HepG2 (cell line): ENCODE measurements around the gene RHBDD2. TPM values are rescaled to one million over a fixed set of nuclear protein-coding genes. Genes with fewer than 3 reads are reported as not detected.

Source experiments
- ATAC-seq: fragments of 200-7000 bp; cut with Tn5 transposase; 3 replicates; pipeline ENCODE4 v1.9.1; 2020; ENCODE audit warnings: mild to moderate bottlenecking, moderate library complexity
- BruUV-seq: library from RNA; stranded (reverse); fragments of 400-500 nt; replicated peaks from 2 replicates; lab custom pipeline; 2021; lab: Mats Ljungman, UMichigan
- CTCF ChIA-PET: fragments of 300-600 bp; formaldehyde crosslinking; extraction: SDS; loops from one replicate; lab custom pipeline; 2021; ENCODE audit warnings: low total read pairs, inconsistent platforms, low intra/inter-chr PET ratio; lab: Yijun Ruan, JAX
- POLR2A ChIA-PET: fragments of 350-600 bp; sonication (Branson Sonifier 250); formaldehyde crosslinking; loops from one replicate; lab custom pipeline; 2020; ENCODE audit warnings: antibody characterized with exemption, inconsistent platforms; lab: Yijun Ruan, JAX
- DNase-seq: peaks from one replicate; pipeline ENCODE4 v3.0.0-alpha.2; 2015; ENCODE audit warnings: low spot score
- FAIRE-seq: peaks from 3 replicates; lab custom pipeline; 2011; peaks lifted over from hg19 to GRCh38; lab: Jason Lieb, UNC
- H2AFZ ChIP-seq: one replicate; pipeline ENCODE4 v1.6.1; 2011; ENCODE audit warnings: low read length, inconsistent platforms
- H3K27ac ChIP-seq: fragments of 300-600 bp; 3 replicates; pipeline ENCODE4 v1.8.0; 2011; ENCODE audit warnings: mixed run types, mild to moderate bottlenecking, mixed read lengths, low read length, inconsistent platforms; ENCODE audit not compliant: insufficient read depth; ENCODE audit errors: extremely low read length
- H3K27me3 ChIP-seq, 2 experiments: fragments of 200-600 bp in 1 of 2; 2 replicates in 1 of 2; 3 replicates in 1 of 2; pipeline versions ENCODE4 v1.6.0 to v1.8.0; 2011; ENCODE audit warnings: low read length in 2 of 2, mild to moderate bottlenecking in 2 of 2, moderate library complexity in 2 of 2, inconsistent platforms in 1 of 2; ENCODE audit not compliant: insufficient read depth in 2 of 2, control insufficient read depth in 1 of 2
- H3K36me3 ChIP-seq, 2 experiments: fragments of 200-600 bp in 1 of 2; replicated peaks in 1 of 2; 2 replicates in 1 of 2; 3 replicates in 1 of 2; pipeline versions ENCODE4 v1.5.1 to v1.8.0; 2011; ENCODE audit warnings: low read length in 2 of 2, inconsistent platforms in 1 of 2; ENCODE audit not compliant: insufficient read depth in 2 of 2, control insufficient read depth in 1 of 2
- H3K4me1 ChIP-seq: 2 replicates; pipeline ENCODE4 v1.5.1; 2012; ENCODE audit warnings: low read length, inconsistent platforms; ENCODE audit not compliant: insufficient read depth
- H3K4me2 ChIP-seq: 2 replicates; pipeline ENCODE4 v1.6.0; 2011; ENCODE audit warnings: low read depth, low read length, inconsistent platforms
- H3K4me3 ChIP-seq, 3 experiments: fragments of 200-600 bp in 1 of 3; sonication (generic), shearing (Covaris generic) in 1 of 3; replicated peaks in 1 of 3; 2 replicates each; pipeline ENCODE4 v1.5.1; 2011 to 2016; ENCODE audit warnings: low read length in 3 of 3, inconsistent platforms in 2 of 3, low read depth in 2 of 3, mild to moderate bottlenecking in 2 of 3, control low read depth in 1 of 3, mixed read lengths in 1 of 3; ENCODE audit not compliant: insufficient read depth in 1 of 3
- H3K79me2 ChIP-seq: one replicate; pipeline ENCODE4 v1.6.1; 2011; ENCODE audit warnings: low read length, inconsistent platforms; ENCODE audit not compliant: insufficient read depth
- H3K9ac ChIP-seq: 2 replicates; pipeline ENCODE4 v1.6.0; 2011; ENCODE audit warnings: mild to moderate bottlenecking, low read depth, low read length, inconsistent platforms; ENCODE audit not compliant: insufficient read depth
- H3K9me3 ChIP-seq: 2 replicates; pipeline ENCODE4 v1.5.1; 2012; ENCODE audit warnings: mild to moderate bottlenecking, low read length
- H4K20me1 ChIP-seq: 2 replicates; pipeline ENCODE4 v1.6.0; 2011; ENCODE audit warnings: inconsistent platforms, mild to moderate bottlenecking, low read length, moderate library complexity; ENCODE audit not compliant: insufficient read depth
- ETV5 ChIP-seq: IDR thresholded peaks from 2 replicates; pipeline ENCODE4 v1.6.1; 2018; ENCODE audit warnings: missing biosample characterization, missing genetic modification reagents, inconsistent platforms, borderline replicate concordance
- NAIF1 ChIP-seq: sonication (generic); formaldehyde crosslinking; IDR thresholded peaks from 2 replicates; pipeline ENCODE4 v1.5.0; 2020; ENCODE audit warnings: mild to moderate bottlenecking, missing genetic modification reagents, borderline replicate concordance
- SCMH1 ChIP-seq: sonication (generic); formaldehyde crosslinking; IDR thresholded peaks from 2 replicates; pipeline ENCODE4 v1.9.0; 2021; ENCODE audit warnings: missing genetic modification reagents, mild to moderate bottlenecking, borderline replicate concordance
- SOX6 ChIP-seq, 2 experiments: fragments of 450-650 bp in 1 of 2; sonication (generic) in 1 of 2; formaldehyde crosslinking in 1 of 2; IDR thresholded peaks; 2 replicates each; pipeline versions ENCODE4 v1.4.0 to v1.6.1; 2017 to 2020; ENCODE audit warnings: antibody characterized with exemption in 1 of 2, mild to moderate bottlenecking in 1 of 2, missing genetic modification reagents in 1 of 2
- ZNF260 ChIP-seq: sonication (generic); formaldehyde crosslinking; IDR thresholded peaks from 2 replicates; pipeline ENCODE4 v1.4.0; 2020; ENCODE audit warnings: missing genetic modification reagents, low read depth, mild to moderate bottlenecking, borderline replicate concordance
- ZNF274 ChIP-seq: sonication (generic); formaldehyde crosslinking; IDR thresholded peaks from 2 replicates; pipeline ENCODE4 v1.5.1; 2020; ENCODE audit warnings: mild to moderate bottlenecking, missing genetic modification reagents
- ZNF549 ChIP-seq: sonication (generic); formaldehyde crosslinking; IDR thresholded peaks from 2 replicates; pipeline ENCODE4 v1.5.0; 2020; ENCODE audit warnings: missing genetic modification reagents
- WGBS: methylation state at CpG from one replicate; pipeline ENCODE4 v1.1.6; 2017; ENCODE audit warnings: low lambda C conversion rate; 5-methylcytosine and 5-hydroxymethylcytosine counted together
- in situ Hi-C: cut with HindIII; loops from 2 replicates; pipeline ENCODE4 v1.10.0; 2017; ENCODE audit warnings: low pct_unique_long_range_greater_than_20kb; ENCODE audit not compliant: extremely low pct_ligation_motif_present
- intact Hi-C: fragments of 100-400 bp; cut with micrococcal nuclease; formaldehyde crosslinking; loops from one replicate; pipeline ENCODE4 v1.10.0; 2022; ENCODE audit not compliant: unreplicated experiment
- polyA plus RNA-seq, 8 experiments: library from polyadenylated mRNA; depleted of rRNA in 3 of 8; stranded (reverse) in 7 of 8; unstranded in 1 of 8; fragments of >200 nt; fragmentation: Illumina TruSeq in 4 of 8; extraction: Trizol in 4 of 8; gene quantifications; 2 replicates each; pipeline versions ENCODE4 v1.2.1 to v1.2.3, GENCODE V29; 2011 to 2016; ENCODE audit warnings: low read depth in 4 of 8, missing spikeins in 1 of 8, mixed read lengths in 1 of 8; ENCODE audit not compliant: insufficient read depth in 1 of 8
- total RNA-seq, 5 experiments: library from RNA; depleted of rRNA; stranded (reverse); fragments of >200 nt; fragmentation: Illumina TruSeq; extraction: Trizol; gene quantifications; 2 replicates each; pipeline ENCODE4 v1.2.3, GENCODE V29; 2016; ENCODE audit warnings: low read depth in 1 of 5
- TF ChIP-seq, protein P1 (sequence below): sonication (generic); formaldehyde crosslinking; IDR thresholded peaks from 2 replicates; pipeline ENCODE4 v1.5.0; 2020; ENCODE audit warnings: mild to moderate bottlenecking, missing genetic modification reagents
- TF ChIP-seq, protein P2 (sequence below): sonication (generic); formaldehyde crosslinking; IDR thresholded peaks from 2 replicates; pipeline ENCODE4 v1.8.1; 2022; ENCODE audit warnings: low read depth, mild to moderate bottlenecking, missing genetic modification reagents
- TF ChIP-seq, protein P3 (sequence below): sonication (generic); formaldehyde crosslinking; IDR thresholded peaks from 2 replicates; pipeline ENCODE4 v1.4.0; 2020; ENCODE audit warnings: missing genetic modification reagents
- TF ChIP-seq, protein P4 (sequence below): sonication (generic); formaldehyde crosslinking; IDR thresholded peaks from 2 replicates; pipeline ENCODE4 v1.4.0; 2020; ENCODE audit warnings: missing genetic modification reagents

RHBDD2 gene
- total and polyA plus RNA-seq, 2 of the 13 experiments (the other 11 are each of a cell fraction or from before 2014, with no cell fraction given): 23.1 to 26.4 TPM

DNA sequence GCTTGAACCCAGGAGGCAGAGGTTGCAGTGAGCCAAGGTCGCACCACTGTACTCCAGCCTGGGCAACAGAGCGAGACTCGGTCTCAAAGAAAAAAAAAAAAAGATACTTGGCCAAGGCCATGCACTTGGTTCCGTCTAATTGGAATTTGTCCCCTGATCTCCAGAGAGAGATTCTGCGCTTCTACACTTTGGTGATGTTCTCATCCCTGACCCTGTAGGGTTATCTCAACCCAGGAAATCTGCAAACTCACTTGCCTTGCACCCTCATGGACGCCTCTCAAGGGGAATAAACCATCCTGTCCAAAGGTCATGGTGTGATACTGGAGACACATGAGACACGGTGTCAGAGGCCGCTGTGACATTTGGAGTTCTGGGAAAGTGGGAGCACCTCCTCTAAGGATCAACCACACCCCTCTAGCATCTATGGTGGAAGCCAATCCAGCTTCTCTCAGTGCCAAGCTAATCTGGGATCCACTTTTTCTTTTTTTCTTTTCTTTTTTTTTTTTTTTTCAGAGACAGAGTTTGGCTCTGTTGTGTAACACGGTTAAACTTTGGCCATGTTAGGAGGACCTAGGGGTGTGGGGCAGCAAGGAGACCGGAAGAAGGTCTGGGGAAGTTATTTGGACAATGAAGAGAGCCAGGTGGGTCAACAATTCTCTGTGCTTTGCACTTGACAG, 28.3 kb downstream of the RHBDD2 start:
- Histone ChIP-seq H3K9me3 (no peaks in the 10 kb centered on the region), H3K9ac (peak overlapping the region; percentile 75), H3K4me1 (peaks cover 83% of the 10 kb centered on the region), H3K79me2 (no peaks in the 10 kb centered on the region), H4K20me1 (no peaks in the 10 kb centered on the region), H3K36me3 (no peaks in the 10 kb centered on the region), H3K4me2 (peak overlapping the region; percentile 85), H3K27ac (peak overlapping the region; percentile 98), H3K27me3 (no peaks in the 10 kb centered on the region), H2AFZ (no peak overlapping the region), H3K4me3 (0 out of 6 replicates have a peak overlapping the region, but pooled peaks of 1 of the 3 experiments have one; percentile 25)
- peak; percentile 97 for DNase-seq
- peak; percentile 98 for FAIRE-seq
- in situ Hi-C loops: no loop called here
- CTCF ChIA-PET: no interaction called here
- intact Hi-C loops: loop anchor here (1.0 to 2.0 kb wide), 4 partner anchors 8 to 50 kb away; partner anchors contain the start of gene POR
- POLR2A ChIA-PET: interaction anchor here (0.9 to 3.7 kb wide), 14 partner anchors 9 to 202 kb away, joined by 3 to 78 read pairs (median 4); partner anchors contain the start of genes MDH2, POR, STYXL1 and TMEM120A
- BruUV-seq: TSS peak; percentile 85
- 2% methylated on average over 9 of the region's 10 CpGs for WGBS
- peak; percentile 60 for ATAC-seq
- TF ChIP-seq ZNF260 (no peak), ZNF274 (CRISPR knock-in tag) (no peak), ETV5 (CRISPR knock-in tag) (peak; percentile 93), SOX6 (IDR thresholded peaks at IDR 0.05) (no peak), SOX6 (CRISPR knock-in tag; IDR thresholded peaks at IDR 0.05) (peak; percentile 92), NAIF1 (no peak), ZNF549 (no peak), SCMH1 (CRISPR knock-in tag) (no peak)
- TF ChIP-seq, protein P1, sequence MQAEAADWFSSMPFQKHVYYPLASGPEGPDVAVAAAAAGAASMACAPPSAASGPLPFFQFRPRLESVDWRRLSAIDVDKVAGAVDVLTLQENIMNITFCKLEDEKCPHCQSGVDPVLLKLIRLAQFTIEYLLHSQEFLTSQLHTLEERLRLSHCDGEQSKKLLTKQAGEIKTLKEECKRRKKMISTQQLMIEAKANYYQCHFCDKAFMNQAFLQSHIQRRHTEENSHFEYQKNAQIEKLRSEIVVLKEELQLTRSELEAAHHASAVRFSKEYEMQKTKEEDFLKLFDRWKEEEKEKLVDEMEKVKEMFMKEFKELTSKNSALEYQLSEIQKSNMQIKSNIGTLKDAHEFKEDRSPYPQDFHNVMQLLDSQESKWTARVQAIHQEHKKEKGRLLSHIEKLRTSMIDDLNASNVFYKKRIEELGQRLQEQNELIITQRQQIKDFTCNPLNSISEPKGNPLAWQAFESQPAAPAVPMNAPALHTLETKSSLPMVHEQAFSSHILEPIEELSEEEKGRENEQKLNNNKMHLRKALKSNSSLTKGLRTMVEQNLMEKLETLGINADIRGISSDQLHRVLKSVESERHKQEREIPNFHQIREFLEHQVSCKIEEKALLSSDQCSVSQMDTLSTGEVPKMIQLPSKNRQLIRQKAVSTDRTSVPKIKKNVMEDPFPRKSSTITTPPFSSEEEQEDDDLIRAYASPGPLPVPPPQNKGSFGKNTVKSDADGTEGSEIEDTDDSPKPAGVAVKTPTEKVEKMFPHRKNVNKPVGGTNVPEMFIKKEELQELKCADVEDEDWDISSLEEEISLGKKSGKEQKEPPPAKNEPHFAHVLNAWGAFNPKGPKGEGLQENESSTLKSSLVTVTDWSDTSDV (CRISPR knock-in tag): no peak
- TF ChIP-seq, protein P2, sequence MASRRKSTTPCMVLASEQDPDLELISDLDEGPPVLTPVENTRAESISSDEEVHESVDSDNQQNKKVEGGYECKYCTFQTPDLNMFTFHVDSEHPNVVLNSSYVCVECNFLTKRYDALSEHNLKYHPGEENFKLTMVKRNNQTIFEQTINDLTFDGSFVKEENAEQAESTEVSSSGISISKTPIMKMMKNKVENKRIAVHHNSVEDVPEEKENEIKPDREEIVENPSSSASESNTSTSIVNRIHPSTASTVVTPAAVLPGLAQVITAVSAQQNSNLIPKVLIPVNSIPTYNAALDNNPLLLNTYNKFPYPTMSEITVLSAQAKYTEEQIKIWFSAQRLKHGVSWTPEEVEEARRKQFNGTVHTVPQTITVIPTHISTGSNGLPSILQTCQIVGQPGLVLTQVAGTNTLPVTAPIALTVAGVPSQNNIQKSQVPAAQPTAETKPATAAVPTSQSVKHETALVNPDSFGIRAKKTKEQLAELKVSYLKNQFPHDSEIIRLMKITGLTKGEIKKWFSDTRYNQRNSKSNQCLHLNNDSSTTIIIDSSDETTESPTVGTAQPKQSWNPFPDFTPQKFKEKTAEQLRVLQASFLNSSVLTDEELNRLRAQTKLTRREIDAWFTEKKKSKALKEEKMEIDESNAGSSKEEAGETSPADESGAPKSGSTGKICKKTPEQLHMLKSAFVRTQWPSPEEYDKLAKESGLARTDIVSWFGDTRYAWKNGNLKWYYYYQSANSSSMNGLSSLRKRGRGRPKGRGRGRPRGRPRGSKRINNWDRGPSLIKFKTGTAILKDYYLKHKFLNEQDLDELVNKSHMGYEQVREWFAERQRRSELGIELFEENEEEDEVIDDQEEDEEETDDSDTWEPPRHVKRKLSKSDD (CRISPR knock-in tag): no peak
- TF ChIP-seq, protein P3, sequence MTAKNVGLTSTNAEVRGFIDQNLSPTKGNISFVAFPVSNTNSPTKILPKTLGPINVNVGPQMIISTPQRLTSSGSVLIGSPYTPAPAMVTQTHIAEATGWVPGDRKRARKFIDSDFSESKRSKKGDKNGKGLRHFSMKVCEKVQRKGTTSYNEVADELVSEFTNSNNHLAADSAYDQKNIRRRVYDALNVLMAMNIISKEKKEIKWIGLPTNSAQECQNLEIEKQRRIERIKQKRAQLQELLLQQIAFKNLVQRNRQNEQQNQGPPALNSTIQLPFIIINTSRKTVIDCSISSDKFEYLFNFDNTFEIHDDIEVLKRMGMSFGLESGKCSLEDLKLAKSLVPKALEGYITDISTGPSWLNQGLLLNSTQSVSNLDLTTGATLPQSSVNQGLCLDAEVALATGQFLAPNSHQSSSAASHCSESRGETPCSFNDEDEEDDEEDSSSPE: 0 out of 2 replicates have a peak, but pooled peaks have one; percentile 25
- TF ChIP-seq, protein P4, sequence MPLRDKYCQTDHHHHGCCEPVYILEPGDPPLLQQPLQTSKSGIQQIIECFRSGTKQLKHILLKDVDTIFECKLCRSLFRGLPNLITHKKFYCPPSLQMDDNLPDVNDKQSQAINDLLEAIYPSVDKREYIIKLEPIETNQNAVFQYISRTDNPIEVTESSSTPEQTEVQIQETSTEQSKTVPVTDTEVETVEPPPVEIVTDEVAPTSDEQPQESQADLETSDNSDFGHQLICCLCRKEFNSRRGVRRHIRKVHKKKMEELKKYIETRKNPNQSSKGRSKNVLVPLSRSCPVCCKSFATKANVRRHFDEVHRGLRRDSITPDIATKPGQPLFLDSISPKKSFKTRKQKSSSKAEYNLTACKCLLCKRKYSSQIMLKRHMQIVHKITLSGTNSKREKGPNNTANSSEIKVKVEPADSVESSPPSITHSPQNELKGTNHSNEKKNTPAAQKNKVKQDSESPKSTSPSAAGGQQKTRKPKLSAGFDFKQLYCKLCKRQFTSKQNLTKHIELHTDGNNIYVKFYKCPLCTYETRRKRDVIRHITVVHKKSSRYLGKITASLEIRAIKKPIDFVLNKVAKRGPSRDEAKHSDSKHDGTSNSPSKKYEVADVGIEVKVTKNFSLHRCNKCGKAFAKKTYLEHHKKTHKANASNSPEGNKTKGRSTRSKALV (CRISPR knock-in tag): 0 out of 2 replicates have a peak, but pooled peaks have one; percentile 30
